DND-41 (cell line): ENCODE measurements around the gene TIGD3.
A peak's percentile ranks its signal among the peaks of the same experiment; 100 is the strongest.
"Not testable (repeated sequence)": the region's sequence is repeated elsewhere in the genome, so short reads cannot be mapped to it uniquely, and the experiment has no call there.

Experiments
- ATAC-seq: fragments of 200-7000 bp; cut with Tn5 transposase; 3 replicates; pipeline ENCODE4 v1.9.1; 2021; ENCODE audit warnings: low read depth; ENCODE audit not compliant: insufficient read depth
- DNase-seq: peaks from one replicate; pipeline ENCODE4 v3.0.0-alpha.2; 2020
- H2AFZ ChIP-seq: 2 replicates; pipeline ENCODE4 v1.6.0; 2012; ENCODE audit warnings: low read depth, low read length
- H3K27ac ChIP-seq: 2 replicates; pipeline ENCODE4 v1.5.1; 2012; ENCODE audit warnings: low read length, inconsistent platforms
- H3K27me3 ChIP-seq: fragments of 200-600 bp; sonication (generic); 2 replicates; pipeline ENCODE4 v1.6.0; 2012; ENCODE audit warnings: low read length, mild to moderate bottlenecking, inconsistent platforms; ENCODE audit not compliant: insufficient read depth, poor library complexity
- H3K36me3 ChIP-seq: 2 replicates; pipeline ENCODE4 v1.5.1; 2012; ENCODE audit warnings: low read length, inconsistent platforms; ENCODE audit not compliant: insufficient read depth
- H3K4me1 ChIP-seq: 2 replicates; pipeline ENCODE4 v1.5.1; 2012; ENCODE audit warnings: mild to moderate bottlenecking, low read length; ENCODE audit not compliant: insufficient read depth
- H3K4me2 ChIP-seq: 2 replicates; pipeline ENCODE4 v1.6.0; 2012; ENCODE audit warnings: mild to moderate bottlenecking, moderate library complexity, low read length, inconsistent platforms; ENCODE audit not compliant: insufficient read depth
- H3K4me3 ChIP-seq, 2 experiments: fragments of 200-600 bp in 1 of 2; shearing (Covaris generic) in 1 of 2; 2 replicates each; pipeline ENCODE4 v1.5.1; 2012 to 2016; ENCODE audit warnings: inconsistent platforms in 2 of 2, low read length in 2 of 2, mild to moderate bottlenecking in 2 of 2, low read depth in 1 of 2, moderate library complexity in 1 of 2
- H3K79me2 ChIP-seq: 2 replicates; pipeline ENCODE4 v1.6.0; 2012; ENCODE audit warnings: low read length, inconsistent platforms; ENCODE audit not compliant: insufficient read depth
- H3K9ac ChIP-seq: 2 replicates; pipeline ENCODE4 v1.6.0; 2012; ENCODE audit warnings: low read depth, mild to moderate bottlenecking, inconsistent platforms, low read length, moderate library complexity
- H3K9me3 ChIP-seq: 2 replicates; pipeline ENCODE4 v1.5.1; 2012; ENCODE audit warnings: low read length, moderate library complexity, mild to moderate bottlenecking, inconsistent platforms; ENCODE audit not compliant: insufficient read depth, severe bottlenecking
- H4K20me1 ChIP-seq: 2 replicates; pipeline ENCODE4 v1.6.0; 2012; ENCODE audit warnings: low read length; ENCODE audit not compliant: insufficient read depth
- EZH2 ChIP-seq: IDR thresholded peaks from 3 replicates; pipeline ENCODE4 v1.6.1; 2012; ENCODE audit warnings: borderline replicate concordance, low read depth, mild to moderate bottlenecking, moderate library complexity, low read length, inconsistent platforms; ENCODE audit not compliant: severe bottlenecking
- TF ChIP-seq, protein P1 (sequence below): IDR thresholded peaks from 2 replicates; pipeline ENCODE4 v1.5.1; 2012; ENCODE audit warnings: borderline replicate concordance, low read length, moderate library complexity, mild to moderate bottlenecking; ENCODE audit not compliant: poor library complexity, severe bottlenecking; ENCODE audit errors: extremely low read depth

Gene TIGD3

DNA sequence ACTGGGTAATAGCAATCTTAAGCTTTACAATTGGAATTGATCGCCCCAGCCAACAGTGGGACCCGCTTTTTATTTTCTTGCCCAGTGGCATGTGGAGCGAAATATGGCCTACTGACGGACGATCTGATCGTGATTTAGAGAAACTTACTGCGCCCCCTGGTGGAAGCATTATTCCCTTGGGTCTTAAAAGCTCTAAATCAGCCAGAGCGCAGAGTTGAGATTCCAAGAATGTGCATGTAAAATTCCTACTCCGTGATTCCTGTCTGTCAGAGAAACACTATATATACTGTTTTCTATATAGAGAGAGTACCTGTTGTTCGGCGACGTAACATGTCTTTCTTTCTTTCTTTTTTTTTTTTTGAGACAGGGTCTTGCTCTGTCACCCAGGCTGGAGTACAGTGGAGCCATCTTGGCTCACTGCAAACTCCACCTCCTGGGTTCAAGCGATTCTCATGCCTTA is 24.6 kb upstream of the TIGD3 start:
- Histone ChIP-seq H3K9me3 (no peaks in the 10 kb centered on the region), H3K9ac (no peak overlapping the region), H3K79me2 (peaks cover 13% of the 10 kb centered on the region), H3K36me3 (no peaks in the 10 kb centered on the region; the same call in 1 of the 2 replicates), H4K20me1 (no peaks in the 10 kb centered on the region), H3K4me1 (peaks cover 14% of the 10 kb centered on the region), H3K27ac (no peak overlapping the region), H3K4me2 (no peak overlapping the region), H3K27me3 (no peaks in the 10 kb centered on the region), H3K4me3 (no peak overlapping the region), H2AFZ (peak overlapping the region; percentile 63; the same call in 1 of the 2 replicates)
- 0 out of 3 replicates have a peak, but pooled peaks have one; percentile 31 for ATAC-seq
- TF ChIP-seq EZH2: no peak
- TF ChIP-seq, protein P1, sequence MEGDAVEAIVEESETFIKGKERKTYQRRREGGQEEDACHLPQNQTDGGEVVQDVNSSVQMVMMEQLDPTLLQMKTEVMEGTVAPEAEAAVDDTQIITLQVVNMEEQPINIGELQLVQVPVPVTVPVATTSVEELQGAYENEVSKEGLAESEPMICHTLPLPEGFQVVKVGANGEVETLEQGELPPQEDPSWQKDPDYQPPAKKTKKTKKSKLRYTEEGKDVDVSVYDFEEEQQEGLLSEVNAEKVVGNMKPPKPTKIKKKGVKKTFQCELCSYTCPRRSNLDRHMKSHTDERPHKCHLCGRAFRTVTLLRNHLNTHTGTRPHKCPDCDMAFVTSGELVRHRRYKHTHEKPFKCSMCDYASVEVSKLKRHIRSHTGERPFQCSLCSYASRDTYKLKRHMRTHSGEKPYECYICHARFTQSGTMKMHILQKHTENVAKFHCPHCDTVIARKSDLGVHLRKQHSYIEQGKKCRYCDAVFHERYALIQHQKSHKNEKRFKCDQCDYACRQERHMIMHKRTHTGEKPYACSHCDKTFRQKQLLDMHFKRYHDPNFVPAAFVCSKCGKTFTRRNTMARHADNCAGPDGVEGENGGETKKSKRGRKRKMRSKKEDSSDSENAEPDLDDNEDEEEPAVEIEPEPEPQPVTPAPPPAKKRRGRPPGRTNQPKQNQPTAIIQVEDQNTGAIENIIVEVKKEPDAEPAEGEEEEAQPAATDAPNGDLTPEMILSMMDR: peak; percentile 82
- peak; percentile 82 for DNase-seq

DNA sequence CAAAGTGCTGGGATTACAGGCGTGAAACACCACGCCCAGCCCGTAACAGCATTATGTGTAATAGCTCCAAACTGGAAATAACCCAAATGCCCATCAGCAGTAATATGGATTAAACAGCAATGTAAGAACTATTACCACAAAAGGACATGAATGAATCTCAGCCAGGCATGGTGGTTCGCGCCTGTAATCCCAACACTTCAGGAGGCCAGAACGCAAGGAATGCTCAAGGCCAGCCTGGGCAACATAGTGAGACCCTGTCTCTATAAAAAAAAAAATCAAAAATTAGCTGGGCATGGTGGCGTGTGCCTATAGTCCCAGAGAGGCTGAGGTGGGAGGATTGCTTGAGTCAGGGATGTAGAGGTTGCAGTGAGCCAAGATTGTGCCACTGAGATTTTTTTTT is 24.0 kb upstream of the TIGD3 start:
- Histone ChIP-seq H4K20me1 (peaks cover 2% of the 10 kb centered on the region; the same call in 1 of the 2 replicates), H3K27ac (no peak overlapping the region), H3K4me2 (no peak overlapping the region), H3K27me3 (no peaks in the 10 kb centered on the region), H3K9ac (no peak overlapping the region), H3K4me1 (peaks cover 20% of the 10 kb centered on the region), H3K9me3 (no peaks in the 10 kb centered on the region), H3K79me2 (peaks cover 19% of the 10 kb centered on the region), H3K36me3 (no peaks in the 10 kb centered on the region; the same call in 1 of the 2 replicates), H2AFZ (0 out of 2 replicates have a peak overlapping the region, but pooled peaks have one; percentile 36), H3K4me3 (no peak overlapping the region)
- ATAC-seq: no peak
- DNase-seq: no peak
- TF ChIP-seq, protein P1: no peak
- no peak for TF ChIP-seq EZH2

DNA sequence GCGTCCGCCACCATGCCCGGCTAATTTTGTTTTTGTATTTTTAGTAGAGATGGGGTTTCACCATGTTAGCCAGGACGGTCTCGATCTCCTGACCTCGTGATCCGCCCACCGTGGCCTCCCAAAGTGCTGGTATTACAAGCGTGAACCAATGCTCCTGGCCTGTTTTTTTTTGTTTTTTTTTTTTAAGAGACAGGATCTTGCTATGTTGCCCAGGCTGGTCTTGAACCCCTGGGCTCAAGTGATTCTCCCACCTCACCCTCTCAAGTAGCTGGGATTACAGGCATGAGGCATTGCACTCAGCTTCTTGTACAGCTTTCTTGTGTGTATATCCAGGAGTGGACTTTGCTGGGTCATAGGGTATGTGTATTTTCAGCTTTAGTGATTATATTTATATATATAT is 22.0 kb upstream of the TIGD3 start:
- not testable (repeated sequence) for H4K20me1 ChIP-seq, H3K9me3 ChIP-seq, DNase-seq, H3K36me3 ChIP-seq, H3K4me3 ChIP-seq, H3K27me3 ChIP-seq, ATAC-seq, H2AFZ ChIP-seq, H3K9ac ChIP-seq, H3K27ac ChIP-seq, H3K4me2 ChIP-seq
- H3K79me2 ChIP-seq: peaks cover 39% of the 10 kb centered on the region
- peaks cover 27% of the 10 kb centered on the region for H3K4me1 ChIP-seq

DNA sequence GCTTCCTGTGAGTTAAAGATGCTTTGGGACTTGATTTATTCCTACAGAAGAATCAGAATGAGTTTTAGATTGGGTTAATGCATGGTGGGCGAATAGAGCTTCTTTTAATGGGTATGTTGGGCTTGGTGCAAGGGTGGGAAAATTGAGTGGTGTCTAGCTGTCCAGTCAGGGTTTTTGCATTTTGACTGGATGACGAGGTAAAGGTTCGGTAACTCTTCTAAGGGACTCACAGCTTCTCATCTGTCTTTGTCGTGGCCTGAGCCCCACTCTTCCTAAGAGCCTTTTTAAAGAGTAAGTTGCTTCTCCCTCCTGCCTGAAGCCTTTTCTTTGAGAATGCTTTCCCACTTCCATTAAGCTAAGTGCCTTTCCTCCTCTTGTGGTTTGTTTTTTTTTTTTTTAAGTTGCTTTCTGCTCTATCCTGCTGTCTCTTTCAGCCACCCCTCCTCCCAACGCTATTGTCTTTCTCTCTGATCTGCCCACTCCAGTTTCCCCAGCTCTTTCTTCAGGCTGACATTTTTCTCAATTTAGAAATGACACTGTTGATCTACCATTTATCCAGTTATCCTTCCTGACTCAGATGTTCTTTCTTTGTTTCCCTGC is 19.8 kb upstream of the TIGD3 start:
- Histone ChIP-seq H3K27me3 (no peaks in the 10 kb centered on the region), H3K27ac (peak overlapping the region; percentile 97), H3K4me2 (peak overlapping the region; percentile 86), H3K79me2 (peaks cover 61% of the 10 kb centered on the region), H4K20me1 (peaks cover 25% of the 10 kb centered on the region; the same call in 1 of the 2 replicates), H3K9me3 (no peaks in the 10 kb centered on the region), H3K36me3 (peaks cover 19% of the 10 kb centered on the region), H3K4me1 (peaks cover 25% of the 10 kb centered on the region), H3K4me3 (peak overlapping the region; percentile 79 to 96), H3K9ac (peak overlapping the region; percentile 95), H2AFZ (no peak overlapping the region)
- TF ChIP-seq, protein P1: no peak
- TF ChIP-seq EZH2: no peak
- ATAC-seq: no peak
- no peak for DNase-seq
